GM23248 (cell line): ENCODE results near the gene FRAS1.

ENCODE experiments used
- EZH2 ChIP-seq: fragments of 200-600 bp; sonication (generic); IDR thresholded peaks from 2 replicates; pipeline ENCODE4 v1.6.1; 2018; ENCODE audit warnings: antibody characterized with exemption, mild to moderate bottlenecking; ENCODE audit not compliant: insufficient read depth, poor library complexity, severe bottlenecking
- EZH2phosphoT487 ChIP-seq: fragments of 200-600 bp; sonication (generic); IDR thresholded peaks from 2 replicates; pipeline ENCODE4 v1.6.1; 2018; ENCODE audit warnings: antibody characterized with exemption, moderate library complexity, mild to moderate bottlenecking, low read depth; ENCODE audit not compliant: insufficient read depth

- no peak for TF ChIP-seq EZH2phosphoT487
- TF ChIP-seq EZH2: no peak
Measured at GRCh38 chr4:78553529-78554060, 496.5 kb downstream of the FRAS1 start.
